ENCODE data around the gene AK4. TPM values are rescaled to one million over a fixed set of nuclear protein-coding genes. Genes with fewer than 3 reads are reported as not detected.

Gene AK4
- total and polyA plus RNA-seq, 2 of the 8 experiments (the other 6 are each of a cell fraction or from before 2014, with no cell fraction given), result 64.5 to 175 TPM

- H3K79me2 ChIP-seq (ENCODE audit: control insufficient read depth in 1 of 2, insufficient read depth in 2 of 2, low read length in 2 of 2), result peaks cover 3 to 12% of the 10 kb centered on the region in 2 experiments; a peak in 2 of 4 replicates
- no peak overlapping the region for H3K56ac ChIP-seq (replicated peaks; ENCODE audit: insufficient read length, low read depth, low read length)
- no peak overlapping the region for H3K14ac ChIP-seq (ENCODE audit: insufficient read length)
- no peak overlapping the region for H3K23ac ChIP-seq (ENCODE audit: insufficient read length)
- peaks cover 5% of the 10 kb centered on the region; the same call in 1 of the 2 replicates for H3K79me1 ChIP-seq (ENCODE audit: low read depth, low read length)
- H3K27ac ChIP-seq (ENCODE audit: low read depth, low read length), result no peak overlapping the region
- H2AK5ac ChIP-seq (ENCODE audit: low read depth, low read length), result no peak overlapping the region
- no peaks in the 10 kb centered on the region for H3K4me1 ChIP-seq (replicated peaks in 1 of 4; ENCODE audit: control insufficient read depth in 3 of 4, insufficient read depth in 4 of 4, low read length in 3 of 4)
- no peak for FAIRE-seq
- no peak for DNase-seq (ENCODE audit: low read depth in 1 of 2, low spot score in 2 of 2)
- ChIA-PET POLR2A (ENCODE audit: partially characterized antibody) (no interaction called here), CTCF (ENCODE audit: partially characterized antibody) (interaction anchor here (1.3 to 8.6 kb wide), 2 partner anchors 16 to 17 kb away, joined by 3 to 52 read pairs; no protein-coding TSS in a partner anchor)
- H3K18ac ChIP-seq (ENCODE audit: extremely low read depth, low read length), result no peak overlapping the region; the same call in 1 of the 2 replicates
- WGBS, 2 experiments (ENCODE audit: extremely low coverage in 1 of 2, insufficient coverage in 1 of 2, insufficient read length in 1 of 2, insufficient replicate concordance in 2 of 2, low coverage in 1 of 2, low lambda C conversion rate in 2 of 2, missing lambda C conversion rate in 1 of 2), result 91% methylated on average over 5 of the region's 5 CpGs; no CpG with 5 or more reads in 1 of the 2 experiments
- H2AFZ ChIP-seq (ENCODE audit: low read length), result no peak overlapping the region
- H4K8ac ChIP-seq (ENCODE audit: extremely low read depth, insufficient read depth, low read length), result no peak overlapping the region
- no peaks in the 10 kb centered on the region for H3K9me3 ChIP-seq (ENCODE audit: insufficient read depth in 2 of 2, low read depth in 1 of 2, low read length in 1 of 2)
- H3K4me3 ChIP-seq (ENCODE audit: extremely low read depth in 1 of 4, insufficient read depth in 2 of 4, low read depth in 3 of 4, low read length in 4 of 4), result no peak overlapping the region
- no peak overlapping the region for H4K91ac ChIP-seq (replicated peaks; ENCODE audit: insufficient read length, low read length)
- no peaks in the 10 kb centered on the region; the same call in 1 of the 2 replicates for H3K23me2 ChIP-seq (ENCODE audit: low read depth, low read length)
- H2BK20ac ChIP-seq (ENCODE audit: low read length), result no peak overlapping the region
- H3K4ac ChIP-seq (replicated peaks; ENCODE audit: insufficient read length, low read depth, low read length), result no peak overlapping the region
- no peak overlapping the region for H2BK5ac ChIP-seq (ENCODE audit: low read depth, low read length)
- H2BK120ac ChIP-seq (replicated peaks; ENCODE audit: low read depth, low read length), result no peak overlapping the region
- H3K9ac ChIP-seq (replicated peaks in 1 of 4; ENCODE audit: extremely low read depth in 1 of 4, low read depth in 3 of 4, low read length in 3 of 4), result no peak overlapping the region
- H2BK15ac ChIP-seq (ENCODE audit: low read length), result no peak overlapping the region
- no peaks in the 10 kb centered on the region for H4K20me1 ChIP-seq (replicated peaks in 1 of 2; ENCODE audit: control insufficient read depth in 1 of 2, insufficient read depth in 2 of 2, low read length in 2 of 2)
- H4K5ac ChIP-seq (ENCODE audit: insufficient read length, low read depth, low read length), result no peak overlapping the region
- no peak overlapping the region for H3K4me2 ChIP-seq (ENCODE audit: insufficient read depth in 1 of 2, low read depth in 2 of 2, low read length in 2 of 2)
- H3K27me3 ChIP-seq (replicated peaks in 1 of 4; ENCODE audit: control insufficient read depth in 3 of 4, extremely low read depth in 1 of 4, insufficient read depth in 3 of 4, low read length in 3 of 4), result no peaks in the 10 kb centered on the region
- 0 out of 8 replicates have a peak, but pooled peaks cover 0 to 7% (median 1%) of the 10 kb centered on the region in 4 experiments for H3K36me3 ChIP-seq (ENCODE audit: control insufficient read depth in 2 of 4, insufficient read depth in 4 of 4, low read length in 3 of 4)
- no peak overlapping the region for H2BK12ac ChIP-seq (ENCODE audit: low read depth, low read length)
- TF ChIP-seq ATF3 (IDR thresholded peaks at IDR 0.05; ENCODE audit: insufficient read depth, low read depth, low read length) (no peak), CREB1 (IDR thresholded peaks at IDR 0.05) (no peak), SRF (IDR thresholded peaks at IDR 0.05; ENCODE audit: low read depth, low read length) (no peak), SAP30 (IDR thresholded peaks at IDR 0.05; ENCODE audit: insufficient read depth, insufficient replicate concordance, low read length) (no peak), POLR2A (IDR thresholded peaks at IDR 0.05; ENCODE audit: control extremely low read depth in 1 of 2, low read depth in 2 of 2, low read length in 2 of 2) (no peak), CBX5 (IDR thresholded peaks at IDR 0.05; ENCODE audit: low read depth, low read length) (no peak), KDM1A (IDR thresholded peaks at IDR 0.05; ENCODE audit: borderline replicate concordance, low read length) (no peak), HDAC6 (IDR thresholded peaks at IDR 0.05; ENCODE audit: low read depth, low read length) (no peak), SIN3A (conservative IDR thresholded peaks at IDR 0.05 in 1 of 2, IDR thresholded peaks at IDR 0.05 in 1 of 2; ENCODE audit: low read depth in 1 of 2, low read length in 2 of 2) (no peak), TAF7 (optimal IDR thresholded peaks at IDR 0.05; ENCODE audit: borderline replicate concordance, low read depth, low read length) (no peak), PHF8 (conservative IDR thresholded peaks at IDR 0.05; ENCODE audit: low read depth, low read length) (no peak)
- TF ChIP-seq, protein P1, sequence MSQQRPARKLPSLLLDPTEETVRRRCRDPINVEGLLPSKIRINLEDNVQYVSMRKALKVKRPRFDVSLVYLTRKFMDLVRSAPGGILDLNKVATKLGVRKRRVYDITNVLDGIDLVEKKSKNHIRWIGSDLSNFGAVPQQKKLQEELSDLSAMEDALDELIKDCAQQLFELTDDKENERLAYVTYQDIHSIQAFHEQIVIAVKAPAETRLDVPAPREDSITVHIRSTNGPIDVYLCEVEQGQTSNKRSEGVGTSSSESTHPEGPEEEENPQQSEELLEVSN (IDR thresholded peaks at IDR 0.05), result no peak
Observed at GRCh38 chr1:65193129-65193695, 45.2 kb downstream of the AK4 start.

Data from H1 (cell line).